NCI-H1092 (cell line): ENCODE results near the gene HTT.
A peak's percentile ranks its signal among the peaks of the same experiment; 100 is the strongest.

Source experiments
- DNase-seq: peaks from one replicate; lab custom pipeline; 2025; lab: John Stamatoyannopoulos, UW

The HTT gene

GRCh38 chr4:3218824-3219760 lies 144.6 kb downstream of the HTT start:
- no peak for DNase-seq

DNA sequence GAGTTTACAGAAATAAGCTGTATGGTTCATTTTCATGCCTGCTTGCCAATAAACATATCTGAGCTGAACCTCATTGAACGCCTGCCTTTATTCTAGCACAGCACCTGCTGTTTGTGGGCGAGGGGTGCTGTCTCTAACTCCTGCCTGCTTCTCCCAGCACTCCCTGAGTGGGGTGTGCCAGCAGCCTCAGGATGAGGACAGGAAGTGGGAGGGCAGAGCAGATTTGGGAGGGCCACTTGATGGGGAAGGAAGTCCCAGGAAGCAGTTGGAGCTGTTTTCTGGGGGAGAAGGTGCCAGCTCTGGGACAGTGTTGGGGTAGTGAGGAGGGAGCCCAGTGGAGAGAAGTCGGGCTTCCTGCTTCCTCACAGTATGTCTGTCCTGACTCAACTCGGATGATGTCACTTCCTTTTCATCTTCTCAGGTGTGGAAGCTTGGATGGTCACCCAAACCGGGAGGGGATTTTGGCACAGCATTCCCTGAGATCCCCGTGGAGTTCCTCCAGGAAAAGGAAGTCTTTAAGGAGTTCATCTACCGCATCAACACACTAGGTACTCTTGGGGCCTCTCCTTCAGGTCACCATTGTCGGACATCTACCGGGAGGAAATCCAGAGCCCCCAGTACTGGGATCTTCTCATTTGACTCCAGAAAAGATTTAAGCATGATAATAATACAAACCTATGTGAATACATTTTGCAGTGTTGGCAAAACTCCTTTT lies 145.4 kb downstream of the HTT start:
- DNase-seq, result no peak

DNA sequence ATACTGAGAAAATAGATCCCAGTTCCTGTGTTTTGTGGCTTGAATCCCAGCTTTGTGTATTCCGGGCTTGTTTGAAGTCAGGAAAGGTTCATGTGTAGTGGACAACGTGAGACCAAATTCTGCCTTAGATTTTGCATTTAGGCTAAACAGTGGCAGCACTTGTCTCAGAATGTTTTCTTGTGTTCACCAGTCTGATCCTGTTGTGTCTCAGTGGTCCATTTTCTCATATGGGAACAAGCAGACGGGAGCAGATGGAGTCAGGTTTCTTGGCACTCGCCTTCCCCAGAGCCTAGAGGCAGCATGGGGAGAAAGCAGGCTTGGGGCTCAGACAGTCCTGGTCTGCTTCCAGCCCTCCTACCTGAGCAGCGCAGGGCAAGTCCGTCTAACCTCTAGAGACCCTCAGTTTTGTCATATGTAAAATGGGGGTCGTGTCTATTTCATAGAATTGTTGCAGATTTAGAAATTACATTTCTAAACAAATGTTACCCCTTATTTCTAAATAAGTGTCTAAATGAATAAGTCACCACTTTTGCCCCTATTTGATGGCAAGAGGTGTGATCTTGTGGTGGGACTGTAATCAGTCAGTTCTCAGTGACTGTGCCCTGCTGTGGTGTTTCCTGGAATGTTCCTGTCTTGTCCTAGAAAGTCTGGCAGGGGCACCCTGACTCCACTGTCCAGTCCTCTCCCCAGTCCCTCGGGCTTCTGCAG lies 146.1 kb downstream of the HTT start:
- no peak for DNase-seq

DNA sequence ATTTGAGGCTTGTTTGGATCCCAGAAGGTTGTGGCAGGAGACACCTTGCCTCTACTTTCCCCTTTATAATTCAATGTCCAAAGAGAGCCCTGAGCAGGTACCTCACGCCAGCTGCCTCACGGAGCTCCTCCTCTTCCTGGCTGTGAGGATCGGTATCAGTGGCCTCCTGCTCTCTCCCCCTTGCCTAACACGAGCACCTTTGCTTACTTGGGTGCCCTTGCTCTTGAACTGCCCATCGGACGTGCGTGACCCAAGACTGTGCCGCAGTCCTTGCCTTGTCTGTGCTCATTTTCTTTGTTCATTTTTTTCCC lies 146.7 kb downstream of the HTT start:
- no peak for DNase-seq

DNA sequence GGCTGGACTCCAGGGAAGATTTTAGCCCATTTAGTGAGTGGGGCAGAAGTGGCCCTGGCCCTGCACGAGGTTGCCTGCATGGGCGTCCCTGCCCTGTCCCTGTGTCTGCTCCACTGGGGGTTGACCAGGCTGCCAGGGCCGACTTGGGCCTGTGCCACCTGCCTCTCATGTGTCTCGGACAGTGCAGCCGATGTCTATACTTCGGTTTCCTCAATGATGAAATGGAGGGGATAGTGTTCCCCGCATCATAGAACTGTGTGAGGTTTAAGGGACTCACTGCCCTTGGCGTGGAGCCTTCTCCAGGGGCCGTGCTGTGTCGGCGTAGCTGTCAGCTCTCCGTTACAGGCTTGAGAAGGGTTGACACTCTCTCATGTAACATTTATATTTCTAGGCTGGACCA lies 147.5 kb downstream of the HTT start:
- DNase-seq, result no peak

DNA sequence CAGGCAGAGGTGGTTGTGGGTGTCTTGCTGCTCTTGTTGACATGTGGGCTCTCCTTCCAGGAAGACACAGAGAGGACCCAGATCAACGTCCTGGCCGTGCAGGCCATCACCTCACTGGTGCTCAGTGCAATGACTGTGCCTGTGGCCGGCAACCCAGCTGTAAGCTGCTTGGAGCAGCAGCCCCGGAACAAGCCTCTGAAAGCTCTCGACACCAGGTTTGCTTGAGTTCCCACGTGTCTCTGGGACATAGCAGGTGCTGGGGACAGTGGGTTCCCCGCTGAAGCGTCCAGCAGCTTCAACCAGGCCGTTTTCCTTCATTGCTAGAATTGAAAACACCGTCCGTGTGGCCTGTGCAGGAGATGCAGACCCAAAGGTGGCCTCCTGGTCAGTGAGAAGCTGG lies 148.9 kb downstream of the HTT start:
- no peak for DNase-seq

DNA sequence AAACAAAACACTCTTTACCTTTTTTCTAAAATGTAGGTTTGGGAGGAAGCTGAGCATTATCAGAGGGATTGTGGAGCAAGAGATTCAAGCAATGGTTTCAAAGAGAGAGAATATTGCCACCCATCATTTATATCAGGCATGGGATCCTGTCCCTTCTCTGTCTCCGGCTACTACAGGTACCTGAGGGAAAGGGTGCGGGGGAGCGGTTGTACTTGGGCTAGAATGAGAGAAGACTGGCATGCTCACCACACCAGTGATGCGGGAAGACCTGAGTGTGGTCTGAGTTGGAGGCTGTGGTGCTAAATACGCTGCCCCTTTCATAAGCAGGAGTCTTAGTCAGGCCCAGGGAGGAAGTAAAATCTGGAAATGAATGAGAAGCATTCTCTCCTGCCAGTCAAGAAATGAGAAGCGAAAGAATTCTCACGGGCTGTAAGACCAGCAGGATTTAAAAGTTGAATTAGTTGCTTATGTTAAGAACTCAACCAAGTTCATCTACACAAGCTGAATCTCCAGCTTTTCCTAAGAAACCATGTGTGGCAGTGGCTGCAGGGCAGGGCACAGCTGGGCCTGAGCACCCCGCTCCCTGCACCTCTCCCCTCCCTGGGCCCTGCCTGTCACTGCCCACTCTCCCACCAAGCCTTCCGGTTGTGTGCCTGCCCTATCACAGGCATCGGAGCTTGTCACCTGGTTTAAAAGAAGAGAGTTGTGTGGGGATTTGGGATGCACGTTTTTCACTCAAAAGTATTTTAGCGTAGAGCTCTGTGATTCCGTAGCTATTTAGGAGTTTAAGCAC lies 149.7 kb downstream of the HTT start:
- no peak for DNase-seq

DNA sequence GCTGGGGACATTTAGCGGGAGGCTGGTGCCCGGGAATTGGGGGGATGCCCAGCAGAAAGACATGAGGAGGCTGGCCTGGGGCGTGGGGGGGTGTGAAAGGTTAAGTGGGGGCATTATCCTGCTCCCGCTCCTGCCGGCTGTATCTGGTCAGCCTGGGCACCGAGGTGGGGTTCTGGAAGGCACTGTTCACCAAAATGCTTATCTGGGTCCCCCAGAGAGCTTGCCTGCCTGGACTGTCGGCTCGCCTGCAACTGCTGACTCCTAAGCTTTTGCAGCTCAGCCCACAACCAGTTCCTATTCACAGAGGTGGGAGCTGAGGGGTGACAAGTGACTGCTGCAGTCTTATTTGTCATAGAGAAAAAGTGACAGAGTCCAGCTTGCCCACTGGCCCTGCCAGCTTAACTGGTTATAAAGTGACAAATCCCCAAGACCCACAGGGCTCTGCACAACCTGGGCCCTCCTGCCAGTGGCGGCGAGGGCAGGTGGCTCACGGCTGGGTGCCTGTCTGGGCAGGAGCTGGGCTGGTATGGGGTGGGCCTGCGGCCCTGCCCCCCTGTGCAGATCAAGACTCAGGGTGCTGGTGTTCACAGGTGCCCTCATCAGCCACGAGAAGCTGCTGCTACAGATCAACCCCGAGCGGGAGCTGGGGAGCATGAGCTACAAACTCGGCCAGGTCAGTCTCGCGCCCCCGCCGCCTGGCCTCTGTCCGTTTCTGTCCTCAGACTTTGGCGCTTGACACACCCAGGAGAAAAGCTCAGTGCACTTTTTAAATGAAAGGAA lies 150.8 kb downstream of the HTT start:
- DNase-seq, result no peak

GRCh38 chr4:3225936-3226335 lies 151.5 kb downstream of the HTT start:
- DNase-seq, result no peak

DNA sequence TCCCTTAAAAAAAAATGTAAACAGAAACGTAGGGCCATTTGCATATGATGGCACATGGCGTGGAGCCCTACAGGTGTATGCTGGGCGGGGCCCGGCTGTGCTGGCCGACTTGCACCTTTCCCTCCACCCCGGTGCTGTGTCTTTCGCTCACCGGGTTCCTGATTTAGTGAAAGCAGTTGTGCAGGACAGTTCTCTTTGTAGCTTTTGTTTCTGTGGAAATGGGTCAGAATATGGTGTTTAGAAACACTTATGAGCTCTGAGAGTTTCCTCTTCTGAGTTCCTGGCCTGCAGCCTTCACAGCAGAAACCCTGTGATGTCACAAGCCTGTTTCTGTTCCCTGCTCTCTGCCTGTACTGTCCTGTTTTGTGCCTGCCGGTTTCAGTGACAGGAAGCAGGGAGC lies 152.0 kb downstream of the HTT start:
- DNase-seq, result no peak

- no peak for DNase-seq
Measured at GRCh38 chr4:3226944-3227343, 152.5 kb downstream of the HTT start.

- peak; percentile 20 for DNase-seq
Measured at GRCh38 chr4:3227878-3228675, 153.6 kb downstream of the HTT start.

DNA sequence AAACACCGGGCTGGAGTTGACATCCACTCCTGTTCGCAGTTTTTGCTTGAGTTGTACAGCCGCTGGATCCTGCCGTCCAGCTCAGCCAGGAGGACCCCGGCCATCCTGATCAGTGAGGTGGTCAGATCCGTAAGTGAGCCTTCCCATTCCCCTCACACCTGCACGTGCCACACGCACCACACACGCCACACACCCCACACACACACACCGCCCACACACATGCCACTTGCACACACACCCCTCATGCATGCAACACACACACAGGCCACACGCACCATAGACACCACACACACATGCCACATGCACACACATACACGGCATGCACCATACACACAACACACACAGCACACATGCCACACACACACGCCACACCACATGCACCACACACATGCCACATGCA lies 154.4 kb downstream of the HTT start:
- no peak for DNase-seq

DNA sequence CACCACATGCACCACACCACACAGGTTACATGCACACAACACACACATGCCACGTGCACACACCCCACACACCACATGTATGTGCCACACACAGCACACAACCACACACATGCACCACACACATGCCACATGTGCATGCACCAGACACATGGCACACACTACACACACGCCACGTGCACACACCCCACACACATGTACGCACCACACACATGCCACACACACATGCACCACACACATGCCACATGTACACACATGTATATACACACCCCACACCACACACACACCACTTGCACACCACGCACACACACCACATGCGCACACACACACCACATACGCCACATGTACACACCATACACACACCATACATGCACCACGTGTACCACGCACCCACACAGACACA lies 154.8 kb downstream of the HTT start:
- no peak for DNase-seq

- no peak for DNase-seq
Measured at GRCh38 chr4:3229964-3230363, 155.5 kb downstream of the HTT start.

DNA sequence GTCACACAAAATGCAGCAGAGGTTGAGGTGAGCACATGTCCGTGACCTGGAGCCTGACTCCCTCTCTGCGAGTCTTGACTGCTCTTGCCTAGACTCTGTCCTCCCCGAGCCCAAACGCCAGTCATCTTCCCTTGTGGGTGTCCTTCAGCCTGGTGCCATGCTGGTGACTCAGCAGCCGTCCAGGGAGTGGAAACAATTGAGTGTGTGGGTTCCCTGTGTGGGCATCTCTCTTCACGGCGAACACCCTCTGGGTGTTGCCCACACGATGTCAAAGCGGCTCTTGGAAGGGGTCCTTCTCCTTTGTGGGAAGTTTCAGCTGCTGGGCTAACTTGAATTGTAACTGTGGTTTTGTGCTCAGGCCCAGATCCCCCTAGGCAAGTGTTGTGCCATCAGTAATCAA lies 157.0 kb downstream of the HTT start:
- DNase-seq, result no peak

GRCh38 chr4:3232001-3232400 lies 157.5 kb downstream of the HTT start:
- DNase-seq, result no peak

- no peak for DNase-seq
Measured at GRCh38 chr4:3232871-3233271, 158.4 kb downstream of the HTT start.

DNA sequence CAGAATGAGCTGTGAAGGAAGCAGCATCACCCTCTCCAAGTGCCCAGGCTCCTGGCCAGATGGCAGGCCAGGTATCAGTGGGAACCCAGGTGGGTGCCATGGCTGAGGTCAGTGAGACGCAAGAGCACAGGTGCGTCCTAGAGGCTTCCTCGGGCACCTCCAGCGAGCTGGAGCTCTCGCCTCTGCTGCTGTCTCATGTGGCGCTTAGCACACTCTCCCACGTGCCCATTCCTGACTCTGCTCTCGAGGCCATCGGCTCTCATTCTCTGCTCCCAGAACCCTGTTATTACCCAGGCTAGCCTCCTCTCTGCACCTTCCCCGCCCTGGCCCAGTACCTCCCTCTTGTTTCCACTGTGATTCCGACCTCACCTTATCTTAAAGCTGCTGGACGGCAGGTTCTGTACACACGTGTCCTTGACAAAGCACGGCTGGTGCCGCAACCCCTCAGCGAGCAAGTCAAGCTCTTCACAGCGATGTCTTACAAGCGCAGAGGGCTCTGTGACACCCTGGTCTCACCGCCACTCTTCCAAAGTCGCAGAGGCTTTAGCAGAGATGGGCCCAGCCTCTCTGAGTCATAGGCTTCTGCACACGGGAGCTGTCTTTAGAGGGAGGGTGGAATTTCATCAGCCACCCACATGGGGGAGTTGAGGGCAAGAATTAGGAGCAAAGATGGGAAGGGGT lies 159.1 kb downstream of the HTT start:
- no peak for DNase-seq
